Vagina (tissue), 2 donors: Measurements from ENCODE around the gene CZIB. TPM values are rescaled to one million over a fixed set of nuclear protein-coding genes. Genes with fewer than 3 reads are reported as not detected.
"Not testable (repeated sequence)": the region's sequence is repeated elsewhere in the genome, so short reads cannot be mapped to it uniquely, and the experiment has no call there.

ENCODE experiments used
- DNase-seq, 2 donors: peaks; one replicate each; pipeline ENCODE4 v3.0.0-alpha.2; 2017; ENCODE audit errors: extremely low spot score in 2 of 2
- H3K27ac ChIP-seq: fragments of 200-600 bp; sonication (generic); one replicate; pipeline ENCODE4 v1.5.1; 2019
- H3K27me3 ChIP-seq: fragments of 200-600 bp; sonication (generic); one replicate; pipeline ENCODE4 v1.5.1; 2019
- H3K36me3 ChIP-seq, 2 donors: fragments of 200-600 bp; sonication (generic); one replicate each; pipeline ENCODE4 v1.5.1; 2017 to 2019
- H3K4me1 ChIP-seq: fragments of 200-600 bp; sonication (generic); one replicate; pipeline ENCODE4 v1.5.1; 2019
- H3K4me3 ChIP-seq, 2 donors: fragments of 200-600 bp; sonication (generic); 1 replicate in 1 of 2; 2 replicates in 1 of 2; pipeline ENCODE4 v1.5.1; 2016 to 2019
- H3K9me3 ChIP-seq: fragments of 200-600 bp; sonication (generic); one replicate; pipeline ENCODE4 v1.5.1; 2019
- POLR2A ChIP-seq, 2 donors: fragments of 450-650 bp; IDR thresholded peaks; one replicate each; pipeline ENCODE4 v1.6.1; 2017; ENCODE audit warnings: antibody characterized with exemption in 2 of 2, mild to moderate bottlenecking in 2 of 2, moderate library complexity in 2 of 2
- POLR2AphosphoS5 ChIP-seq, 2 donors: sonication (generic); formaldehyde crosslinking; IDR thresholded peaks; one replicate each; pipeline ENCODE4 v1.9.0; 2017; ENCODE audit warnings: antibody characterized with exemption in 2 of 2, mild to moderate bottlenecking in 2 of 2, low read depth in 1 of 2; ENCODE audit not compliant: insufficient read depth in 1 of 2
- intact Hi-C: fragments of 100-400 bp; cut with DNase I; formaldehyde crosslinking; loops from one replicate; pipeline ENCODE4 v1.15.1; 2023
- total RNA-seq: library from RNA; depleted of rRNA; stranded (reverse); fragments of >200 nt; gene quantifications from one replicate; pipeline ENCODE4 v1.2.3, GENCODE V29; 2016
- TF ChIP-seq, protein P1 (sequence below), 3 experiments: fragments of 450-650 bp in 2 of 3; fragments of 200-600 bp in 1 of 3; sonication (generic) in 1 of 3; IDR thresholded peaks; one replicate each; pipeline ENCODE4 v1.5.1; 2017 to 2019; ENCODE audit warnings: antibody characterized with exemption in 3 of 3, mild to moderate bottlenecking in 2 of 3, moderate library complexity in 2 of 3

The CZIB gene
- total RNA-seq, 1 donor from 2014 or later, result 50.6 TPM

DNA sequence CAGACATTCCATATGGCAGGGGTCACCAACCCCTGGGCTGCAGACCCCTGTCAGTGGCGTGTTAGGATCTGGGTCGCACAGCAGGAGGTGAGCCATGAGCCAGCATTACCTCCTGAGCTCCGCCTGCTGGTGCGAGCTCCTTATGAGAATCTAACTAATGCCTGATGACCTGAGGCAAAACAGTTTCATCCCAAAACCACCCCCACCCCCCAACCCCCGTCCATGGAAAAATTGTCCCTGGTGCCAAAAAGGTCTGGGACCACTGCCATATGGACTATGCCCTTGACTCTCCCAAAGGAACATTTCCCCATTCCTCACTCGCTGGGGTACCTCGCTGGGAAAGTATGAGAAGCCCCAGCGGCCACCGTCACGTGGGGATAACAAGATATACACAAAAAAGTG lies 30.2 kb downstream of the CZIB start:
- intact Hi-C loops, result no loop called here
- Histone ChIP-seq H3K4me1 (peaks cover 8% of the 10 kb centered on the region), H3K27me3 (no peaks in the 10 kb centered on the region), H3K36me3 (no peaks in the 10 kb centered on the region), H3K27ac (no peak overlapping the region), H3K4me3 (no peak overlapping the region), H3K9me3 (no peaks in the 10 kb centered on the region)
- TF ChIP-seq POLR2AphosphoS5 (IDR thresholded peaks at IDR 0.05; ENCODE audit: insufficient read depth in 1 of 2, low read depth in 1 of 2), result no peak
- TF ChIP-seq, protein P1, sequence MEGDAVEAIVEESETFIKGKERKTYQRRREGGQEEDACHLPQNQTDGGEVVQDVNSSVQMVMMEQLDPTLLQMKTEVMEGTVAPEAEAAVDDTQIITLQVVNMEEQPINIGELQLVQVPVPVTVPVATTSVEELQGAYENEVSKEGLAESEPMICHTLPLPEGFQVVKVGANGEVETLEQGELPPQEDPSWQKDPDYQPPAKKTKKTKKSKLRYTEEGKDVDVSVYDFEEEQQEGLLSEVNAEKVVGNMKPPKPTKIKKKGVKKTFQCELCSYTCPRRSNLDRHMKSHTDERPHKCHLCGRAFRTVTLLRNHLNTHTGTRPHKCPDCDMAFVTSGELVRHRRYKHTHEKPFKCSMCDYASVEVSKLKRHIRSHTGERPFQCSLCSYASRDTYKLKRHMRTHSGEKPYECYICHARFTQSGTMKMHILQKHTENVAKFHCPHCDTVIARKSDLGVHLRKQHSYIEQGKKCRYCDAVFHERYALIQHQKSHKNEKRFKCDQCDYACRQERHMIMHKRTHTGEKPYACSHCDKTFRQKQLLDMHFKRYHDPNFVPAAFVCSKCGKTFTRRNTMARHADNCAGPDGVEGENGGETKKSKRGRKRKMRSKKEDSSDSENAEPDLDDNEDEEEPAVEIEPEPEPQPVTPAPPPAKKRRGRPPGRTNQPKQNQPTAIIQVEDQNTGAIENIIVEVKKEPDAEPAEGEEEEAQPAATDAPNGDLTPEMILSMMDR (IDR thresholded peaks at IDR 0.05), result no peak
- TF ChIP-seq POLR2A (IDR thresholded peaks at IDR 0.05), result no peak
- no peak for DNase-seq

DNA sequence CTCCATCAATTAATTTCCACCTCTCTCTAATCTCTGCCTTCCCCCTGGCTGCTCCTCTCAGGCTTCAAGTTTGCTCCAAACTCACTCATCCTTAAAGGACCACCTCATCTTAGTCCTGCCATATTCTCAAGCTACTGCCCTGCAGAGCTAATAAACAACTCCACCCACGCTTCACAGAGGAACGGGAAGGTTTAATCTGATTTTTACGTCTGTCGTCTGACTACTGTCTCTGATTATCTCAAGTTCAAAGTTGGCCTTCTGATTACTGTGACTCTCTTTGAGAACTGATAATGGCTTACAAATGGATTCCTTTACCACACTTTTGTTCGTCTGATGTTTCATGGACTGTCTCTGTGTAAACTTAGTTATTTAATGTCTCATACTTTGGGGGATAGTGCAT lies 31.4 kb downstream of the CZIB start:
- Histone ChIP-seq H3K36me3 (no peaks in the 10 kb centered on the region), H3K27me3 (no peaks in the 10 kb centered on the region), H3K9me3 (no peaks in the 10 kb centered on the region), H3K4me1 (no peaks in the 10 kb centered on the region), H3K4me3 (no peak overlapping the region), H3K27ac (no peak overlapping the region)
- intact Hi-C loops, result loop anchor here (10.0 kb wide), 1 partner anchor 284 kb away; no protein-coding TSS in a partner anchor
- TF ChIP-seq, protein P1 (IDR thresholded peaks at IDR 0.05), result no peak
- no peak for DNase-seq

DNA sequence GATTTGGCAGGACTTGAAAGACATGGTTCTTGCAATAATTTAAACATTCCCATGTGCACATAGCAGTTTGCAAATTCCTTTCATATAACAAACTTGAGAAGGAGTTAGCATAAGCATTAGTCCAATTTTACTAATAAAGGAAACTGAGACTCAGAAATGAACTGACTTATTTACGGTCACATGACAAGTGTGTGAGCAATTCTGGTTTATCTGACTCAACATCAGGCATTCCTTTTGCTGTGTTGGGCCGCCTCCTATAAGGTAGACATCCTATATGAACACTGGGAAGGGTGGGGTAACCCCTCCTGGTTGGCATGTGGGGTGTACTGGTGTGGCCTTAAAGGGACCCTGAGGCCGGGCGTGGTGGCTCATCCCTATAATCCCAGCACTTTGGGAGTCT lies 32.3 kb downstream of the CZIB start:
- Histone ChIP-seq H3K9me3 (no peaks in the 10 kb centered on the region), H3K36me3 (no peaks in the 10 kb centered on the region), H3K4me3 (no peak overlapping the region), H3K27ac (no peak overlapping the region), H3K4me1 (peaks cover 5% of the 10 kb centered on the region), H3K27me3 (no peaks in the 10 kb centered on the region)
- TF ChIP-seq POLR2AphosphoS5 (IDR thresholded peaks at IDR 0.05; ENCODE audit: insufficient read depth in 1 of 2, low read depth in 1 of 2), result no peak
- no peak for TF ChIP-seq POLR2A (IDR thresholded peaks at IDR 0.05)
- TF ChIP-seq, protein P1 (IDR thresholded peaks at IDR 0.05), result no peak
- no peak for DNase-seq
- intact Hi-C loops, result loop anchor here (10.0 kb wide), 1 partner anchor 283 kb away; no protein-coding TSS in a partner anchor

DNA sequence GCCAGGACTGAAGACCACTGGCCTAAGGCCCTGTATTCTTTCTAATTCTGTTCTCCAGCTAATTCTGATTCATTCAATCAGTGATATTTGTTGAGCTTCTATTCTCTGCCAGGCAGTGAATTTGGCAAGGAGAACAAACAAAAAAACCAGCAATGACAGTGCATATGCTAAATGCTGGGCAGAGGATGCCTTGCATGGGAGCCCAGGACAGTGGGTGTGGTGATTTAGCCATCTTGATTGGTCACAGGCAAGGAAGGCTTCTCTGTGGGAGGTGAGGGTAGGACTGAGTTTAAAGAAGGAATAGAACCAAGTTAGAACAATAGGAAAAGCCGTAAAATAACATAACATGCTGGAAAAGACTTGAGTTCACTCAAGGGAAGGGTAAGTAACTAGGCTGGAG lies 33.0 kb downstream of the CZIB start:
- Histone ChIP-seq H3K4me1 (peaks cover 12% of the 10 kb centered on the region), H3K27me3 (no peaks in the 10 kb centered on the region), H3K36me3 (no peaks in the 10 kb centered on the region), H3K4me3 (no peak overlapping the region), H3K27ac (no peak overlapping the region), H3K9me3 (no peaks in the 10 kb centered on the region)
- DNase-seq, result no peak
- no peak for TF ChIP-seq POLR2AphosphoS5 (IDR thresholded peaks at IDR 0.05; ENCODE audit: insufficient read depth in 1 of 2, low read depth in 1 of 2)
- no peak for TF ChIP-seq POLR2A (IDR thresholded peaks at IDR 0.05)
- TF ChIP-seq, protein P1 (IDR thresholded peaks at IDR 0.05), result no peak
- intact Hi-C loops, result loop anchor here (10.0 kb wide), 1 partner anchor 283 kb away; no protein-coding TSS in a partner anchor

GRCh38 chr1:53186533-53186932 lies 33.9 kb downstream of the CZIB start:
- no peak overlapping the region for H3K4me3 ChIP-seq
- H3K9me3 ChIP-seq, result no peaks in the 10 kb centered on the region
- peaks cover 21% of the 10 kb centered on the region for H3K4me1 ChIP-seq
- no peak overlapping the region for H3K27ac ChIP-seq
- DNase-seq, result no peak
- intact Hi-C loops, result loop anchor here (10.0 kb wide), 1 partner anchor 282 kb away; no protein-coding TSS in a partner anchor
- no peaks in the 10 kb centered on the region for H3K27me3 ChIP-seq
- H3K36me3 ChIP-seq, result no peaks in the 10 kb centered on the region
- TF ChIP-seq POLR2A (IDR thresholded peaks at IDR 0.05), result no peak

DNA sequence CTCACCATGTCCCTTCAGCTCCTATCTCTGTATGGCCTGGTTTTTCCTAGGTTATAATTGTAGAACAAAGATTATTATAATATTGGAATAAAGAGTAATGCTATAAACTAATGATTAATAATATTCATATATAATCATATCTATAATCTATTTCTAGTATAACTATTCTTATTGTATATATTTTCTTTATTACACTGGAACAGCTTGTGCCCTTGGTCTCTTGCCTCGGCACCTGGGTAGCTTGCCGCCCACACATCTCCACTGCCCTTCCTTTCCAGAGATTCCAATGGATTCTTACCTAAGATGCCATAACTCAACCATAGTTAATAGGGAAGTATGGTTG lies 34.5 kb downstream of the CZIB start:
- H3K9me3 ChIP-seq, H3K27me3 ChIP-seq, H3K27ac ChIP-seq, H3K4me3 ChIP-seq, DNase-seq, H3K36me3 ChIP-seq: not testable (repeated sequence)
- H3K4me1 ChIP-seq, result peaks cover 23% of the 10 kb centered on the region
- intact Hi-C loops, result loop anchor here (10.0 kb wide), 1 partner anchor 281 kb away; no protein-coding TSS in a partner anchor
